ENCODE results near the gene IQCH.
"Not testable (repeated sequence)": the region's sequence is repeated elsewhere in the genome, so short reads cannot be mapped to it uniquely, and the experiment has no call there.

IQCH gene

DNA sequence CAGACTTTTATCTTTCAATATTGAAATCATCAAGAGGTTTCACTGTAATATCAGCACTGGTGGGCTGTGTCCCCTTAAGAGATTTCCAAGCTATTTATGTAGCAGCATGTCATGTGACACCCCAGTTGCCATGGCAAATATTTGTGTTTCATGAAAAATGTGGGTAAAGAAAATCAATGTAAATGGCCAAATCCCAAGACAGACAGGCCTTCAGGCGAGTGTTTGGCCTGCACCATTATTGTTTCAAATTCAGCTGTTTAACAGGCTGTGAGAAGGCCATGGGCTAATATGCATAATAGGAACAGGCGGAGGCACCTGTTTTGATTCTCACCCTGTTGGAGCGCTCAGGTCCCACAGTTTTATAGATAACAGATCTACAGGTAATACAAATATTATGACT lies 104.2 kb downstream of the IQCH start:
- no peak for DNase-seq (ENCODE audit: low read depth)

DNA sequence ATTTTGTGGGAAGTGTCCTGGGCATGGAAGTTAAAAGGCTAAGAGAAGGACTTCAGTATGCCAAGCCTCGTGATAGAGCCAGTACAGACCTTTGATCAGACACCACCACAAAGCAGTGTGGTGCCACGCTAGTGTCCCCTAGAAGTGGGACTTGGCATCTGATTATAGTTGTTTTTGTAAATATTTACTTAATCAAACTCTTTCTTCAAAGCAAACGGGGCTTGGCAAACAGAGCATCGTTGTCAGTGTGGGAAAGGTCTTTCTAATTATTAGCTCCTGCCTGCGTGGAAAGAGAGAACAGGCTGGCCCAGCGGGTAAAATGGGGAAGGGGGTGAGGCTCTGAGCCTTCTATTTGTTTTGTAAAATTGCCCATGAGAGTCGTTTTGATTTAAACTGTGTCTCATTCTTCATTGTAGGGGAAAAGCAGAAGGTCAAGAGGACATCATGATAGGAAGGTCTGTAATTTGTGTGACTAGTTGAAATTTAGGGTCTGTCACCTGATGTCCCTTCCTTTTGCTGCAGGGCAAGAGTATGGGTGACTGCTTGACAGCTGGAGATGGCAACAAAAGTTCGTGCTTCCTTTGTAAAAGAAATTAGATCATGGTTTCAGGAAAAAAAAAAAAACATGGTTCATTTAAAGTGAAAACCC lies 105.0 kb downstream of the IQCH start:
- DNase-seq (ENCODE audit: low read depth): no peak

DNA sequence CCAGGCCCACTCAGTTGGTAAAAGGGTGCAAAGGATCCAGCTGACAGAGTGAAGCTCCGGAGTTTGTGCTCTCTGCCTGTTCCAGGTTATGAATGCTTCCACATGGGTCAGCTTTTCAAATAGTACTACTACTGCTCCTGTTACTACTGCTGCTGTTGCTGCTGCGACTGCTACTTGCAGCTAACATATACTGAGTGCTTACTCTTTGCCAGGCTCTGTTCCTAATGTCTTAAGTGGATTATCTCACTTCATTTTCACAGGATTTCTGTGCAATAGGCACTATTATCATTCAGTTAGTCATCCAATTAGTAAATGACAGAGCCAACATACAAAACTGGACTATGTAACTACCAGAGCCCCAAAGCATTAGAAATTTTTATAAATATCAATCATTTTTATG lies 106.5 kb downstream of the IQCH start:
- DNase-seq (ENCODE audit: low read depth): no peak

DNA sequence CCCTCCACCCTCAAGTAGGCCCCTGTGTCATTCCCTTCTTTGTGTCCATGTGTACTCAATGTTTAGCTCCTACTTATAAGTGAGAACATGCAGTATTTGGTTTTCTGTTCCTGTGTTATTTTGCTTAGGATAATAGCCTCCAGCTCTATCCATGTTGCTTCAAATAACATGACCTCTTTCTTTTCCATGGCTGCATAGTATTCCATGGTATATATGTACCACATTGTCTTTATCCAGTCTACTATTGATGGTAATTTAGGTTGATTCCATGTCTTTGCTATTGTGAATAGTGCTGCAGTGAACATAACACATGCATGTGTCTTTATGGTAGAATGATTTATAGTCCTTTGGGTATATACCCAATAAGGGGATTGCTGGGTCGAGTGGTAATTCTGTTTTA lies 109.1 kb downstream of the IQCH start:
- not testable (repeated sequence) for DNase-seq (ENCODE audit: low read depth)

DNA sequence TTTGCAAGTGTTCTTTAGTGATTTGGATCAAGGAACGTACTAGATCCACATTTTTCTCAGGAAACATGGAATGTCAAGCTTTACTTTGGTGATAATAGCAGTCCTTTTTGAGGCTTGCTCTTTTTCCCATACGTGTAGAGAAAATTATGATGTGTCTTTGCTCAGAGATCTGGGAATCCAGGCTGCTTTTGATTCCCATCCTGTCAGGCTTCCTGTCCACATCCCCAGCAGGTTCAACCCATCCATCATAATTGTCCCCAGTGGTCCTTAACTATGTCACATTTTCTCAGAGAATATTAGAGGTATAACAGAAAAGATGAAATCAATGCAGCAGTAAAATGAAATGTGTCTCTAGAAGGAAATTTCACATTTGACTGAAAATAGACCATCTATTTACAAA lies 111.4 kb downstream of the IQCH start:
- DNase-seq (ENCODE audit: low read depth): no peak

DNA sequence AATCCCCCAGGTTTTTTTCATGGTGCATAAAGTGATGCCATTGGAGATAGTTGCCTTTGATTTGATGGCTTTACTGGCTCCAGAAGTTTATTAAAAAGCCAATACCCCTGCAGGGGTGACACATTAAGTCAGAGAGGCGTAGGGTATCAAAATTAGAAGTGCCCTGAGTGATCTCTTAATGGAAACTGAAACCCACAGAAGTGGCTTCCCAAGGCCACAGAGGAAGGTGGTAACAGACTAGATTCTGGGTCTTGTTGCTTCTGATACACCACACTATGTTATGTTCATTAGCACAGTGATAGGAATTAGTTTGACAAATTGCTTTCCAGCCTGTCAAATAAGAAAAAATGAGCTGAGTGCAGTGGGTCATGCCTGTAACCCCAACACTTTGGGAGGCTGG lies 112.3 kb downstream of the IQCH start:
- no peak for DNase-seq (ENCODE audit: low read depth)

DNA sequence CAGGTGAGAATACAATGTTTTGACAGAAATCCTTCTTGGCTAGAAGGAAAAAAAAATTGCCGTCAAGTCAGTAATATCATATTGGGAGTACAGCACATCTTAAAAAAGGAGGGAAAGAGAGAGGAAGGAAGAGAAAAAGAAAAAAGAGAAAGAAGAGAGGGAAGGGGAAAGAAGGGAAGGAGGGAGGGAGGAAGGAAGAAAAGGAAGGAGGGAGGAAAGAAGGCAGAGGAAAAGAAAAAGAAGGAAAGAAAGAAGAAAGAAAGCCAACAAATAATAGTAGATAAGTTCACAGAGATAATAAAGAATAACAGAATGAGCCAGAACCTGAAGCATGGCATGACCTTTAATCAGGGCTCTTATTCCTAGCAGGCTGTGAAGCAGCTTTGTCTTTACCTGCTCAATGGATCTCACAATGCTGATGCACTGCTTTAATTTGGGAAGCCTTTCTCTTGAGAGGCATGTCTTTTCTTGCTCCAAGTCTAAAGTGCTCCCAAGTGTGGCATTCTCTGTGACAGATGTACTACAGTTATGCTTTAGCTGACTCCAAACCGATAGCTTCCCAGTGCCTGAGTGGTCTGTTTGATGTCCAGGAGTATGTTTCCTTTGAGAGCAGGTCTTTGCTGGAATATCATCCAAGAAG lies 114.9 kb downstream of the IQCH start:
- DNase-seq (ENCODE audit: low read depth): no peak

DNA sequence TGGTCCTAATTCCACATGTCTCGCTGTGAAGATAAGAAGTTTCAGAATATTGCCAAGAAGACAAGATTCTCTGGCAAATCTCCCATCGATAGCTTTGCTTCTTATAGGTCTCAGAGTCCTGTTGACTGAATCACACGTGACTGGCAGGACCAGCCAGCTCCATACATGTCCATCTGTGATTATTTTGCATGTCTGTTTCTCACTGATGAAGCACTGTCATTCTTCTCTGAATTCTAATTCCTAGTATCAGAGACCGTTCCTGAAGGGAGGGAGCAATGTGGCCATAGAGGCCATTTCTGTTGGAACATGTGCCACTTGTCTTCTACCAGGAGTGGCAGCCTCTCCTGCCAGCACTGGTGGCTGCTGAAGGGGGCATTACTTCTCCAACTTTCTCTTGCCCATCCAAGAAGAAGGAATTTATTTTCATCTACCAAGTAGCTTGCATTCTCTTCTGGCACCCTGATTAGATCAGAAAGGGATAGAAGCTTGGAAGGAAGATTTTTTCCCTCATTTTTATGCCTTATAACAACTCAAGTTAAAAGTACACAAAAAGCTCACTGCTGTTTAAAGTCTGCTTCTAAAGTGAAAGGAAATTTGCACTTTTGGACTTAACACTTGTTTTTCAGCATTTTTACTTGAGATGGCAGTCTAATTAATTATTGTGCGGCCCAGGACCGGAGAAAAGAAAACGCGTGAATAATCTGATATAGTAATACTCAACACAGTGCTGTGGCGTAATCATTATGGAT lies 115.8 kb downstream of the IQCH start:
- no peak for DNase-seq (ENCODE audit: low read depth)

DNA sequence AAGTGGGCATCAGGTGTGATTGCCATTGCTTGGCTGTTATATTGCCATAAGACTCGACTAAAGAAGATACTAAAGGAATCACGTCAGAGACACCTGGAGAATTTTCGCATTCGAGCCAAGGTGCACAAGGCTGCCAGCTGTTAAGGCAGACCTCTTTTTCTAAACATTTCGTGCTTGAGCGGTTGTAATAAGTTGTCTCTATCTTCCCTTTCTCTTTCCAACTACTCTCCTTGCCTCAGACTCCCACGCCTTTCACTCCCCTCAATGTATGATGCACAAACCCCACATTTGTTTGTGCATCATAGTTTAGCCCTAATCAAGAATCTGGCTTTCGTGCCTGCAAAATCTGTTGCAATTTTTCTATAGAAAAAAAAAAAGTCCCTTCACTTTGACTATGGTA lies 118.0 kb downstream of the IQCH start:
- DNase-seq (ENCODE audit: low read depth): no peak

DNA sequence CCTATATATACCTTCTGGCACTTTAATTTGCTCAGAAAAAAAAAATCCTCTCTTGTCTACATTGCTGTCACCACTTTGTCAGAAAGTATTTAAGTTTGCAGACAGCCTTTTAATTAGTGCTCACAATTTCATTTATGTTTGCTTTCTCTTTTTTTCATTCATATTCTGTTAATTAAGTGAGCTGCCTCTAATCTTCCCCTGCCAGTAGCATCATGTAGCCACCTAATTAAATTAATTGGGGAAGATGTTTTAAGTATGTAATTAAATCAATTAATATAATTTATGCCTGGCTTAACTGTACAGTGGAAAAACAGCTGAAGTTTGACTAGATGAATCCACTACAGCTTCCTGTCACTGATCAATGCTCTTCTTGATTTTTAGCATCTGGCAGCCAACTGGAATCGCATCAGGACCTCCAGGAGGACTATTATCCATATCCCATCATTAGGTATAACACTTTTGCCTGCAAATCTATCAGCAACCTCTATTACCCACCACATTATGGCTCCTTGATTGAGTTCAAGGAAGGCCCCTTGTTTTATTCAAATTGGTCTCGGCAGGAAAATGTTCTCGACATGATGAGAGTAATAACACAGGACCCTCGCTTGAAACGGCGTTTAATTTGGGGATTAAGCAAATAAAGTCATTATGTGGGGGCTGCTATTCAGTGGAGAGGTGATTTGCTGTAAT lies 118.5 kb downstream of the IQCH start:
- DNase-seq (ENCODE audit: low read depth): no peak

DNA sequence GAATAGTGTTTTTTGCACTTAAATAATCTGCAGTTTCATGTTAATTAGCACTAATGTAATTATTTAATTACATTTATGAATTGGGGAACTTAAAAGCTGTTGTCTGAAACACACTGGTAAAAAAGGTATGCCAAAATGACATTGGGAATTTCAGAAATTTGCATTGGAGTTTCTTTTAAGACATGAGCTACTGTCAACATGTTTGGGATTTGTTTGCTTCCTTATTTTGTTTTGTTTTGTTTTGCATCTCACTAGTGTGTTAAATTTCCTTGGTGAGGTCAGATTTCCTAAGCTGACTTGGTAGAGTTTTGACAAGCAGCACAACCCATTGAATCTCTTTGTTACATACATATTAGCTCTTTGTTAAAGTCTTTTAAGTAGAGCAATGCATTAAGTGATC lies 119.4 kb downstream of the IQCH start:
- DNase-seq (ENCODE audit: low read depth): no peak

DNA sequence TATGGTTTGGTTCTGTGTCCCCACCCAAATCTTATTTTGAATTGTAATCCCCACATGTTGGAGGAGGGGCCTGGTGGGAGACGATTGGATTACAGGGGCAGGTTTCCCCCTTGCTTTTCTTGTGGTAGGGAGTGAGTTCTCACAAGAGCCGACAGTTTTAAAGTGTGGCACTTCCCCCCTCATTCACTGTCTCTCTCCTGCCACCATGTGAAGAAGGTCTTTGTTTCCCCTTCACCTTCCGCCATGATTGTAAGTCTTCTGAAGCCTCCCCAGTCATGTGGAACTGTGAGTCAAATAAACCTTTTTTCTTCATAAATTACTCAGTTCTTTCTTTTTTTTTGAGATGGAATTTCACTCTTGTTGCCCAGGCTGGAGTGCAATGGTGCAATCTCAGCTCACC lies 124.9 kb downstream of the IQCH start:
- no peak for DNase-seq (ENCODE audit: low read depth)

DNA sequence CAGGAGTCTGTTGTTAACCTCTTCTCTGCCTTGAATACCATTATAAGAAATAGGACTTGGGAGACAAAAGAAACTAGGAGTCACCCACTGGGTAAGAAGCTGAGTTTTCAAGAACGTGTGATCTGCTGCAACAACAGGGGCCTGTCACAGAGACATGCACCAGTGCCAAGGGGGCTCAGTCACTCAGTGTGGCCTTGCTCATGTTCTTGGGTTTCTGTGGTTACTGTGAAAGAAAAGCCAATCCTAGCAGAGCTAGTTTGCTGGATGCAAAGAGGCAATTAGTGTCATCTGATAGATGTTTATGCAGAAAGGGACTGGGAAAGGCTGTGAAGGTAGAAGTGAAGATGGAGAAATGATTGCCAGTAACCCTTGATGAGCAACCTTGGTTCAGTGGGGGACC lies 126.3 kb downstream of the IQCH start:
- no peak for DNase-seq (ENCODE audit: low read depth)

DNA sequence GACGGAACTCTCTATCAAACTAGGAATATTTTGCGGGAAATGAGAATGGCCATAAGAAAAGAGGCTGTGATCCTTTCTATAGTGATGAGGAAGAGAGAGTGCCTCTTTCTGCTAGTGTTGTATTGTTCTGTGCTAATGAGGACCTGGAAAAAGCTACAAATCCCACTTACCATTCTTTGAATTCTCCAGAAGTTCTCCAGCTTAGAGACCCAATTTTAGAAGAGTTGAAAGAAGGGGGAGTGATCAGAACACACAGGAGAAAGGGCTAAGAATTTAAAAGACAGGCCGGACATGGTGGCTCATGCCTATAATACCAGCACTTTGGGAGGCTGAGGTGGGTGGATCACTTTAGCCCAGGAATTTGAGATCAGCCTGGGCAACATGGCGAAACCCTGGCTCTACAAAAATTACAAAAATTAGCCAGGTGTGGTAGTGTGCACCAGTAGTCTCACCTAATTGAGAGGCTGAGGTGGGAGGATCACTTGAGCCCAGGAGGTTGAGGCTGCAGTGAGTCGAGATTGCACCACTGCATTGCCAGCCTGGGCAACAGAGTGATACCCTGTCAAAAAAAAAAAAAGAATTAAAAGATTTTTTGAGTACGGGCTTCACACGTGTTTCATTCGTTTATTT lies 126.9 kb downstream of the IQCH start:
- DNase-seq (ENCODE audit: low read depth): no peak

DNA sequence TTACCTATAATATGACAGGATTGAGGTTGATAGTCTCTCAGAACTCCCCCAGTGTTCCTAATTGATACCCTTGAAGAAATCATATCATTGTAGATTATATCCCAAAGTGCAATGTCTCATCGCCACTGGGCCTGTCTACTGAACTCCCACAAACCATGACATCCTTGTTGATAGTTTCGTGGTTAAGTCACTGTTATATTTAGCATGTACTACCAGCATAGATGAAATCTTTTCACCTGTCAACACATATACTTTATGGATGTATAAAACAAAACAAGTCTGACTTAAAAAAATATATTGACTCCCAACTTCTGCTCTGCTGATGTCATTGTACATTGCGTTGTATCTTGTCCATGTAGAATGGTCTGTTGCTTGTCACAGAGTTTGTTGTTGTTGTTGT lies 128.1 kb downstream of the IQCH start:
- DNase-seq (ENCODE audit: low read depth): peak; percentile 13

DNA sequence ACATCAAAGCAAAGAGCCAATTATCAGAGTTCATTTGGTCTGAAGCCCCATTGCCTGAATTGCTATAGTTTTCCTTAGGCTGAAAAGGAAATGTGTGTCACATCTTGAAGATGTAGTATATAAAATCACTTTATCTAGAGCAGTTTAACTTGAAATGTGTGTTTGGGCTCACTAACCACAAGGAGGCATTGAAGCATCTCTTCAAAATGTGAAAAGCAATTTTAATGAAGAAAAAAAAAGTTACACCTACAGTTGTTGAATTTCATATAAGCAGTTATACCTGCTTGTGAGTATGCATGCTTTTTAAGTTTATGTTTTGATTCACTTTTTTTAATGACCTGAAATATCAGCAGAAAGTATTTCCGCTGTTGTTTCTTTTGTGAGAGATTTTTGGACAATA lies 129.3 kb downstream of the IQCH start:
- no peak for DNase-seq (ENCODE audit: low read depth)

DNA sequence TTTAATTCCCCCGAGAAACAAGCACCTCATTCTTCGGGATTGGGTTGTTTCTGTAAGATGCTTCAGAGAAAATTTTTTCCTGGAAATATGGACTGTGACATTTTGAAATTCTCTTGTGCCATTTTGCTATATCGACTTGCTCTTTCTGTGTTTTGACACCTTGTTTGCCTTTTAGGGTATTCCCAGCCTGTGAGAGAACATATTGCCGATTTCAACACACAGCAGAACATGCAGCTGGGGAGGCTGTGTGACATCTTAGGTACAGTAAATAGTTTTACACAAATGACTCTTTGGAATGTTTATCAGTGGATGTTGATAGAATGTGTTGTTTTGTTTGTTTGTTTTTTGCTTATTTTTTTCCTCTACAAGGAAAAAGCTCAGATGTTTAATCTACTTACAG lies 130.2 kb downstream of the IQCH start:
- DNase-seq (ENCODE audit: low read depth): no peak

DNA sequence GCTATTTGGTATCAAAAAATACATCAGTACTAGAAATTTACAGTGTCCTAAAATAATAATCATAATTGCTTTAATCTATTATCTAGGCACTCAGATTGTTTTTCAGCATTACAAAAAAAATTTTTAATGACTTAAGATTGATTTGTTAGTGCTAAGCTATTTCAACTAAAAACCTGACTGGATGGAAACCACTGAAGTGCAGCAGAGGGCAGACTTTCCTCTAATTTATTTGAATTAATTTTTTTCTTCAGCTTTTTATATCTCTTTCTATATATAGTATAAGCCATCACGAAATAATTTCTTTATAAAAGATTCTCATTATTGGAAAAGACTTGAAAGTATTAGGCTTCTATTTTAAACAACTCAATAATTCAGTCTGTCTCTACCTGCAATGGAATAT lies 131.4 kb downstream of the IQCH start:
- DNase-seq (ENCODE audit: low read depth): no peak

DNA sequence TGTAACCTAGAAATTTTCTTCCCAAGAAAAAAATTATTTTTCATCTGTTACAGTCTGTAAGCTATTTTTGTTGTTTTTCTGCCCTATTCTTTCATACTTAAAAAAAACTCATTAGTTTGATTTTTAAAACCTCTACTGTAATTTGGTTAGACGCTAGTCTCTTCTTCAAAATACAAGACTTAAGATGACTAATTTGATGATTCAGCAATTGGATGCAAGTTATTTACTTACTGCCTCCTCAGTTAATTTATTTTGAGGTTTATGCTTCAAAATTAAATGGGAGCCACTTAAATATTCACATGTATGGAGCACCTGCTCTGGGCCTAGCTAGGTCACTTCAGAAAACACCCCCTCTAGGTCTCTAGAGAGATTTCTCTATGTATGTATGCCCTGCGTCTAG lies 132.4 kb downstream of the IQCH start:
- no peak for DNase-seq (ENCODE audit: low read depth)

DNA sequence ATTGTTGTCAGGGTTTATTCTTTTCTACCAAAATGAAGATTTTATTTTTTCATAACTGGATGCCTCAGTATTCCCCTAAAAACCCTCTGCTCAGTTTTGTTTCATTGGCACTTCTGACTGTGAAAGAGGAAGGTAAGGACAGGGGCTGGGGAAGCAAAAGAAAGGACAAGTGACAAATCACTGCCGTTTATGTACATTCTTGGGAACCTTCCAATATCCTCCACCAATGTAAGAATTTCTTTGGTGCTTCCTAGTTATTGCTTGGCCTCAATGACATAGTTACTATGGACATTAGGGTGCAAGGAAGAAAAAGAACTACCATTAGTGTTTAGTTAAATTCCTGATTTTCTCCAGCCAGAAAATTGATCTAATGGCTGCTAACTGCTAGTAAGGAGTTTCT lies 135.4 kb downstream of the IQCH start:
- no peak for DNase-seq (ENCODE audit: low read depth)

DNA sequence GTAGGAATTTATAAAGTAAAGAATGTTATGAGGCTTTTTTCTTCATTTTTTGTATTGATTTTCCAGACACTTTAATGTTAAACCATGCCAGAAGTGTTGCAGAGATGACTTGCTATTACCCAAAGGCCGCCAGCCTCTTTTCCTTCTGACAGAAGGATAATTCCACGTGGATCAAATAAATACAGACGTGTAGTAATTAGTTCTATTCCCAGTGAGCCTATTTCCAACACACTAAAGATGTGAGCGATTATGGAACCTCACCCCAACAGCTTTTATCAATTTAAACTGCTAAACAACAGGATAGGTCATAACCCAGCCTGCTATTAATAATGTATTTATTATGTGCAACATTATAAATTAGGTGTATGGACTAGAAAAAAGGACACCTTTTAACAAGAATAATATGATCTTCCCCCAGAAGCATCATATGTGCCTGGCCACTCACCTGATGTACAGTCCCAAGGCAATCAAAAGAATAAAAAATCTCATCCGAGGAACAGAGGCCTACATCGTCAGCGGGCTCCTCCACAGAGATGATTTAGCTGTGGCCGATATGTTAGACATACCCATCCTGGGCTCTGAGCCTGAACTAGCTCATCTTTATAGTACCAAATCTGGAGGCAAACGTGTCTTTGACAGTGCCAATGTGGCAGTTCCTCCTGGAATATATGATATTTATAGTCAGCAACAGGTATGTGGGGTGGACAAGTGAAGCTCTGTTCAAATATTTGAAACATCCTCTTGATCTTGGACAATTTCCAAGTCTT lies 140.5 kb downstream of the IQCH start:
- no peak for DNase-seq (ENCODE audit: low read depth)

DNA sequence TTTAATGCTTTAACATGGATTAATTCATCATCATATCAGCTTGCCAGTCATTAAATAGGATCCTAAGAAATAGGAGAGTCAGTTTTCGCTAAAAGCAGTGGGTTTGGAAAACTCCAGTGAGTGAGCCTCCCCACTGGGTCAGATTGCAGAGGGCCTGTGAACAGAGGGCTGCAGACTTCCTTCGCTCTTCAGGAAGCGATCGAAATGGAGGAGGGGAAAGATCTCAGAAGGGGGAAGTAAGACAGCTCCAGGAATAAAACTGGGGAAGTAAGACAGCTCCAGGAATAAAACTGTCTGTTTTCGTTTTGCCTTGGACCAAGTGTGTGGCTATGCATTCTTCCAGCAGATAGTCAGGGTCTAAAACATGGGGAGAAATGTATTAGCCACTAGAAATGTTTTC lies 141.5 kb downstream of the IQCH start:
- no peak for DNase-seq (ENCODE audit: low read depth)
